ENCODE data around the gene GAN.

DNA sequence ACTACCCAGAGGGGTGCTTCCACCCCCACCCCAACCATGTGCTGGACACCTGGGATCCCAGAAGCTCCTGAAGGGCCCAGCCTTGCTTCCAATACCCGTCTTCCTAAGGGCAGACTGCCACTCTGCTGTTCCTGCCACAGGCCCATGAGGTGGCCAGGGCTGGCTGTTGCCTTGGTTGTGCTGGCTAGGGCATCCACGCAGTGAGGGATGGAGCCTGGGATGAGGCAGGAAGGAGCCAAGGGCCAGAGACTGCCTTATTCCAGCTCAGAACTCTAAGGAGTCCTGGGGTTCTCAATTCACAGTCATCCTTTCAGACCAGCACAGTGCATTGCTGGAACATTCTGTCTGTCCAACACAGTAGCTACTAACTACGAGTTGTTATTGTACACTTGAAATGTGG, 38.4 kb upstream of the GAN start:
- TF ChIP-seq TAF1 (IDR thresholded peaks at IDR 0.05; ENCODE audit: borderline replicate concordance, low read depth, low read length), result no peak
- TF ChIP-seq POLR2AphosphoS5 (IDR thresholded peaks at IDR 0.05; ENCODE audit: low read depth, low read length), result no peak
- no peak for TF ChIP-seq POLR2A (IDR thresholded peaks at IDR 0.05; ENCODE audit: low read depth, low read length)
